ENCODE results near the gene HACD2.
"Not testable (repeated sequence)": the region's sequence is repeated elsewhere in the genome, so short reads cannot be mapped to it uniquely, and the experiment has no call there.

DNA sequence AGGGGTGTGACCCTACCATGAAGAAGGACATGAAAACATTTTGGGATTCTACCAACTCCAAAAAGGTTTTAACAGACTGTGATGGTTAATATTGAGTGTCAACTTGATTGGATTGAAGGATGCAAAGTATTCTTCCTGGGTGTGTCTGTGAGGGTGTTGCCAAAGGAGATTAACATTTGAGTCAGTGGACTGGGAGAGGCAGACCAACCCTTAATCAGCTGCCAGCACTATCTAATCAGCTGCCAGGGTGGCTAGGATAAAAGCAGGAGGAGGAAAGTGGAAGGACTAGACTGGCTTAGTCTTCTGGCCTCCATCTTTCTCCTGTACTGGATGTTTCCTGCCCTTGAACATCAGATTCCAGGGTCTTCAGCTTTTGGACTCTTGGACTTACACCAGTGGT is 16.0 kb upstream of the HACD2 start:
- TF ChIP-seq, protein P1, sequence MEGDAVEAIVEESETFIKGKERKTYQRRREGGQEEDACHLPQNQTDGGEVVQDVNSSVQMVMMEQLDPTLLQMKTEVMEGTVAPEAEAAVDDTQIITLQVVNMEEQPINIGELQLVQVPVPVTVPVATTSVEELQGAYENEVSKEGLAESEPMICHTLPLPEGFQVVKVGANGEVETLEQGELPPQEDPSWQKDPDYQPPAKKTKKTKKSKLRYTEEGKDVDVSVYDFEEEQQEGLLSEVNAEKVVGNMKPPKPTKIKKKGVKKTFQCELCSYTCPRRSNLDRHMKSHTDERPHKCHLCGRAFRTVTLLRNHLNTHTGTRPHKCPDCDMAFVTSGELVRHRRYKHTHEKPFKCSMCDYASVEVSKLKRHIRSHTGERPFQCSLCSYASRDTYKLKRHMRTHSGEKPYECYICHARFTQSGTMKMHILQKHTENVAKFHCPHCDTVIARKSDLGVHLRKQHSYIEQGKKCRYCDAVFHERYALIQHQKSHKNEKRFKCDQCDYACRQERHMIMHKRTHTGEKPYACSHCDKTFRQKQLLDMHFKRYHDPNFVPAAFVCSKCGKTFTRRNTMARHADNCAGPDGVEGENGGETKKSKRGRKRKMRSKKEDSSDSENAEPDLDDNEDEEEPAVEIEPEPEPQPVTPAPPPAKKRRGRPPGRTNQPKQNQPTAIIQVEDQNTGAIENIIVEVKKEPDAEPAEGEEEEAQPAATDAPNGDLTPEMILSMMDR (IDR thresholded peaks at IDR 0.05; ENCODE audit: low read length): not testable (repeated sequence)
- TF ChIP-seq EZH2 (optimal IDR thresholded peaks at IDR 0.05; ENCODE audit: low read depth, low read length): not testable (repeated sequence)
